GM10248 (cell line): Measurements from ENCODE around the gene ST6GALNAC3.

ENCODE experiments used
- CTCF ChIA-PET: fragments of 300-600 bp; sonication (Branson Sonifier 250); formaldehyde crosslinking; extraction: SDS; loops from one replicate; lab custom pipeline; 2021; ENCODE audit warnings: antibody characterized with exemption; lab: Yijun Ruan, JAX
- POLR2A ChIA-PET: fragments of 350-650 bp; sonication (Branson Sonifier 250); formaldehyde crosslinking; extraction: SDS; loops from one replicate; lab custom pipeline; 2020; ENCODE audit warnings: antibody characterized with exemption; lab: Yijun Ruan, JAX
- DNase-seq: peaks from one replicate; pipeline ENCODE4 v3.0.0; 2012; ENCODE audit errors: extremely low spot score
- TF ChIP-seq, protein P1 (sequence below): IDR thresholded peaks from 2 replicates; pipeline ENCODE4 v1.5.1; 2012; ENCODE audit warnings: mild to moderate bottlenecking, low read depth; ENCODE audit errors: extremely low read depth, missing control alignments, control extremely low read depth

Gene ST6GALNAC3

GRCh38 chr1:76674689-76675210 is 600.2 kb downstream of the ST6GALNAC3 start:
- TF ChIP-seq, protein P1, sequence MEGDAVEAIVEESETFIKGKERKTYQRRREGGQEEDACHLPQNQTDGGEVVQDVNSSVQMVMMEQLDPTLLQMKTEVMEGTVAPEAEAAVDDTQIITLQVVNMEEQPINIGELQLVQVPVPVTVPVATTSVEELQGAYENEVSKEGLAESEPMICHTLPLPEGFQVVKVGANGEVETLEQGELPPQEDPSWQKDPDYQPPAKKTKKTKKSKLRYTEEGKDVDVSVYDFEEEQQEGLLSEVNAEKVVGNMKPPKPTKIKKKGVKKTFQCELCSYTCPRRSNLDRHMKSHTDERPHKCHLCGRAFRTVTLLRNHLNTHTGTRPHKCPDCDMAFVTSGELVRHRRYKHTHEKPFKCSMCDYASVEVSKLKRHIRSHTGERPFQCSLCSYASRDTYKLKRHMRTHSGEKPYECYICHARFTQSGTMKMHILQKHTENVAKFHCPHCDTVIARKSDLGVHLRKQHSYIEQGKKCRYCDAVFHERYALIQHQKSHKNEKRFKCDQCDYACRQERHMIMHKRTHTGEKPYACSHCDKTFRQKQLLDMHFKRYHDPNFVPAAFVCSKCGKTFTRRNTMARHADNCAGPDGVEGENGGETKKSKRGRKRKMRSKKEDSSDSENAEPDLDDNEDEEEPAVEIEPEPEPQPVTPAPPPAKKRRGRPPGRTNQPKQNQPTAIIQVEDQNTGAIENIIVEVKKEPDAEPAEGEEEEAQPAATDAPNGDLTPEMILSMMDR: no peak
- DNase-seq: no peak
- ChIA-PET CTCF (no interaction called here), POLR2A (no interaction called here)

DNA sequence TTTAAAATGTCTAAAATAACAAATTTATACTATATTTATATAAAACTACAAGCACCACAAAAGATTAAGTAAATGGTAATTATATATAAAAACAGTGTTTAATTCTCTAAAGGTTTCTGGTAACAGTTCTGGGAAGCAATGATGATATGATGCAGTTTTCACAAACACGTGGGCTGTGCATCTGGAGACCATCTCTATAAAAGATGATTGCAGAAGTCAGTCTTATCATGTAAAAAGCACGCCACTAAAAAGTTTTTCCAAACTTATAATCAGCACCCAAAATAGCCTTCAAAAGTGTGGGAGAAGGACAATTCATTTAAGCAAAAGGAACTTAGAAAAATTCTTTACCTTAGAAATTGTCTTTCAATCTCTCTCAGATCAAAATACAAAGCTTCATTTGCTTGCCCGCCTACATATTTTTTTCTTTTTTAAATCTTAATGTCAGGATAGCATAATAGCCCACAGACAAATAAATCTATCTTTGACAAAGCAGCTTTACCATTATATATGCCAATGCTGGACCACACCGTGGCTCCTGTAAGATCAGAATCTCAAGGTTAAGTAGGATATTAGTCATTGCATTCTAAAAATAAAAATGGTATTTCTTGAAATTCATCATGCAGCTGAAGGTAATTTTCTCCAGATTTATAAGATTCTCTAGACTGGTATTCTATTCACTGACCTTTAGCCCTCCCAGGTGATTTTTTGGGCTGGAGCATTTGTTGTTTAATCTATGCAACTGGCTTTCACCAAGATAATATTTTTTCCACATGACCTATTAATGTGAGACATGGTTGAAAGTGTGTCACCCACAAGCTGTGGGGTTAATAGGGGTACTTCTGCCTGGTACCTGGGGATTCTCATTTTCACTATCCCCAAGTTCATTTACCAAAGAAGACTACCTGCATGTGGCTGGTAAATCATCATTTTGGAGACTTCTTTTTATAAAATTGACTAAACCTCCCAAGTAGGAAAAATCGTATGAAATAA is 603.2 kb downstream of the ST6GALNAC3 start:
- POLR2A ChIA-PET: no interaction called here

GRCh38 chr1:76679534-76680152 is 605.1 kb downstream of the ST6GALNAC3 start:
- POLR2A ChIA-PET: no interaction called here
- TF ChIP-seq, protein P1: no peak
- CTCF ChIA-PET: no interaction called here
- DNase-seq: no peak

More for the DNA sequence above, 603.2 kb downstream of the ST6GALNAC3 start:
- TF ChIP-seq, protein P1: no peak
- no peak for DNase-seq
- CTCF ChIA-PET: no interaction called here

DNA sequence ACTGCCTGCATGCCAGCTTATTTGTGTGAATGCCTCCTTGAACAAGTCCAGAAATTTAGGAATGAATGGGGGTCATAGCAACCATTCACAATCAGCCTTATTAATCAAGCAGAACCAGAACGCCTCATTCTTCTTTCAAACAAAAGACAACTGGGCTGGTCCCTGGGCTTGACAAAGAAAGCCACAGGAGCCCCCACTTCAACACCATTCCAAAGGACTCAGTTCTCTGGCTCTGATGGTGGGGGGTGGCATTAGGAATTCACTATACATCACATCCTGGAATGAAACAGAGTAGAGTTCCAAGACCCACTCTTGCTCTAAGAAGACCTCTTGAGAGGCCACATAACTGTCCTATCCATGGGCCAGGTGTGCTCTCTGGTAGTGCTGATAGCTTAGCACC is 606.1 kb downstream of the ST6GALNAC3 start:
- DNase-seq: no peak
- ChIA-PET POLR2A (no interaction called here), CTCF (no interaction called here)
- TF ChIP-seq, protein P1: no peak

DNA sequence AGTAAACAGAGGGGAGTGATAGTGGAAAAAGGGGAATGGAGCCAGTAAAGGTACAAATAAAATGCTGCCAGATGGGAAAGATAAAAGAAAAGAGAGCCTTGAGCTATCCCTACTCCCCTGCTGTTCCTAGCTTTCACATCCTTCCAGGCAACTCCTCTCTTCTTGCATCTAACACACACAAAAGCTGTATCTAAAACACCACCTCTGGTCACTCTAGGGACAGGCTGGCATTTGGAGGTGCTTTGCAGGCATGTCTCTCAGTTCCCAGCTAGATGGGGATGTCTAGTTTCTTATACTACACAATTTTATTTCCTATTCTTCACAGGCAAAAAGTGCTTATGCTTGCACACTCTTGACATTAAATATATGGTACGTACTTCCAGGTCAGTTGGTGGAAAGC is 607.6 kb downstream of the ST6GALNAC3 start:
- POLR2A ChIA-PET: no interaction called here

More for the DNA sequence above, 607.6 kb downstream of the ST6GALNAC3 start:
- no peak for DNase-seq
- CTCF ChIA-PET: no interaction called here
- TF ChIP-seq, protein P1: no peak
